Transverse colon (tissue), 4 donors: ENCODE measurements around the gene DHCR24.

ENCODE experiments used
- CTCF ChIP-seq, 5 experiments: fragments of 200-600 bp in 3 of 5; fragments of 450-650 bp in 2 of 5; sonication (generic) in 3 of 5; IDR thresholded peaks; 1 replicate in 2 of 5; 2 replicates in 3 of 5; pipeline ENCODE4 v1.5.1; 2016 to 2017; ENCODE audit warnings: antibody characterized with exemption in 5 of 5, inconsistent platforms in 3 of 5, mild to moderate bottlenecking in 2 of 5, moderate library complexity in 1 of 5
- POLR2A ChIP-seq: fragments of 450-650 bp; IDR thresholded peaks from one replicate; pipeline ENCODE4 v1.6.1; 2016; ENCODE audit warnings: antibody characterized with exemption, mild to moderate bottlenecking, moderate library complexity
- POLR2AphosphoS5 ChIP-seq, 3 donors: sonication (generic); formaldehyde crosslinking; IDR thresholded peaks; one replicate each; pipeline ENCODE4 v1.6.1; 2016; ENCODE audit warnings: antibody characterized with exemption in 3 of 3

GRCh38 chr1:54885807-54886723, 930 bp downstream of the DHCR24 start:
- TF ChIP-seq POLR2A (no peak), POLR2AphosphoS5 (IDR thresholded peaks at IDR 0.05) (no peak), CTCF (IDR thresholded peaks at IDR 0.05) (no peak)
